ENCODE data around the gene JAML. TPM values are rescaled to one million over a fixed set of nuclear protein-coding genes. Genes with fewer than 3 reads are reported as not detected.

Gene JAML
- total and polyA plus RNA-seq, 9 of the 15 experiments (the other 6 are each of a cell fraction or from before 2014, with no cell fraction given), result 0.05 to 0.32 (median 0.22) TPM; not detected in 4

DNA sequence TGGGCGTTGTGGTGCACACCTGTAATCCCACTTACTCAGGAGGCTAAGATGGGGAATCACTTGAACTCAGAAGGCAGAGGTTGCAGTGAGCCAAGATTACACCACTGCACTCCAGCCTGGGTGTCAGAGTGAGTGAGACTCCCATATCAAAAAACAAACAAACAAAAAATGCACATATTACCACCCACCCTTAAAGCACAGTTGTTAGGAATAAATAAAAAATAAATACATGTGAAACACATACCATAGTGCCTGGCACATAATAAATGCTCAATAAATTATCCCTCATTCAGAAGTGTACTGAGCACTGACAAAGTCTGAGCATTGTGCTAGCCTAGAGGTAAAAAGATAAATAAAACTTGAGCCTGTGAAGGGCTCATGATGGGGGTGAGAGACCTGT is 9.0 kb upstream of the JAML start:
- Histone ChIP-seq H3K4me2 (ENCODE audit: insufficient read depth, low read length) (no peak overlapping the region), H3K27me3 (ENCODE audit: control insufficient read depth in 2 of 2, insufficient read depth in 2 of 2, low read length in 2 of 2) (peaks cover 4 to 7% of the 10 kb centered on the region in 2 experiments; a peak in 2 of 5 replicates), H3K4me1 (replicated peaks in 1 of 2; ENCODE audit: control insufficient read depth in 2 of 2, insufficient read depth in 2 of 2, low read length in 2 of 2) (no peaks in the 10 kb centered on the region; a peak in 1 of 5 replicates), H4K20me1 (replicated peaks; ENCODE audit: control insufficient read depth, insufficient read depth, low read length) (no peaks in the 10 kb centered on the region; the same call in 1 of the 2 replicates), H3K9me1 (ENCODE audit: control insufficient read depth, insufficient read depth, low read length) (no peaks in the 10 kb centered on the region), H3K79me2 (ENCODE audit: control insufficient read depth, insufficient read depth, low read length) (no peaks in the 10 kb centered on the region), H3K9me3 (replicated peaks; ENCODE audit: control insufficient read depth, insufficient read depth, low read depth, low read length) (no peaks in the 10 kb centered on the region), H3K27ac (ENCODE audit: extremely low read depth, low read depth, low read length) (no peak overlapping the region), H2AFZ (ENCODE audit: low read depth, low read length) (no peak overlapping the region), H3K36me3 (ENCODE audit: control insufficient read depth, insufficient read depth, low read length) (no peaks in the 10 kb centered on the region), H3K9ac (ENCODE audit: insufficient read depth in 1 of 2, low read depth in 2 of 2, low read length in 2 of 2) (no peak overlapping the region), H3K4me3 (no peak overlapping the region)
- CTCF ChIA-PET (ENCODE audit: low intra/inter-chr PET ratio), result no interaction called here
- FAIRE-seq (no peak), DNase-seq (ENCODE audit: extremely low read depth in 1 of 4, low spot score in 3 of 4) (no peak), ATAC-seq (no peak)
- POLR2A ChIA-PET, result no interaction called here
- 9% methylated on average over 1 of the region's 1 CpG for WGBS (ENCODE audit: insufficient coverage, low coverage, missing lambda C conversion rate)
- BruUV-seq (replicated peaks), result no TSS peak
- in situ Hi-C loops (cut with MboI), result no loop called here
- intact Hi-C loops (cut with micrococcal nuclease), result no loop called here
- TF ChIP-seq, protein P1, sequence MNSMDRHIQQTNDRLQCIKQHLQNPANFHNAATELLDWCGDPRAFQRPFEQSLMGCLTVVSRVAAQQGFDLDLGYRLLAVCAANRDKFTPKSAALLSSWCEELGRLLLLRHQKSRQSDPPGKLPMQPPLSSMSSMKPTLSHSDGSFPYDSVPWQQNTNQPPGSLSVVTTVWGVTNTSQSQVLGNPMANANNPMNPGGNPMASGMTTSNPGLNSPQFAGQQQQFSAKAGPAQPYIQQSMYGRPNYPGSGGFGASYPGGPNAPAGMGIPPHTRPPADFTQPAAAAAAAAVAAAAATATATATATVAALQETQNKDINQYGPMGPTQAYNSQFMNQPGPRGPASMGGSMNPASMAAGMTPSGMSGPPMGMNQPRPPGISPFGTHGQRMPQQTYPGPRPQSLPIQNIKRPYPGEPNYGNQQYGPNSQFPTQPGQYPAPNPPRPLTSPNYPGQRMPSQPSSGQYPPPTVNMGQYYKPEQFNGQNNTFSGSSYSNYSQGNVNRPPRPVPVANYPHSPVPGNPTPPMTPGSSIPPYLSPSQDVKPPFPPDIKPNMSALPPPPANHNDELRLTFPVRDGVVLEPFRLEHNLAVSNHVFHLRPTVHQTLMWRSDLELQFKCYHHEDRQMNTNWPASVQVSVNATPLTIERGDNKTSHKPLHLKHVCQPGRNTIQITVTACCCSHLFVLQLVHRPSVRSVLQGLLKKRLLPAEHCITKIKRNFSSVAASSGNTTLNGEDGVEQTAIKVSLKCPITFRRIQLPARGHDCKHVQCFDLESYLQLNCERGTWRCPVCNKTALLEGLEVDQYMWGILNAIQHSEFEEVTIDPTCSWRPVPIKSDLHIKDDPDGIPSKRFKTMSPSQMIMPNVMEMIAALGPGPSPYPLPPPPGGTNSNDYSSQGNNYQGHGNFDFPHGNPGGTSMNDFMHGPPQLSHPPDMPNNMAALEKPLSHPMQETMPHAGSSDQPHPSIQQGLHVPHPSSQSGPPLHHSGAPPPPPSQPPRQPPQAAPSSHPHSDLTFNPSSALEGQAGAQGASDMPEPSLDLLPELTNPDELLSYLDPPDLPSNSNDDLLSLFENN (IDR thresholded peaks at IDR 0.05; ENCODE audit: low read depth in 2 of 2, low read length in 2 of 2), result no peak
- TF ChIP-seq, protein P2, sequence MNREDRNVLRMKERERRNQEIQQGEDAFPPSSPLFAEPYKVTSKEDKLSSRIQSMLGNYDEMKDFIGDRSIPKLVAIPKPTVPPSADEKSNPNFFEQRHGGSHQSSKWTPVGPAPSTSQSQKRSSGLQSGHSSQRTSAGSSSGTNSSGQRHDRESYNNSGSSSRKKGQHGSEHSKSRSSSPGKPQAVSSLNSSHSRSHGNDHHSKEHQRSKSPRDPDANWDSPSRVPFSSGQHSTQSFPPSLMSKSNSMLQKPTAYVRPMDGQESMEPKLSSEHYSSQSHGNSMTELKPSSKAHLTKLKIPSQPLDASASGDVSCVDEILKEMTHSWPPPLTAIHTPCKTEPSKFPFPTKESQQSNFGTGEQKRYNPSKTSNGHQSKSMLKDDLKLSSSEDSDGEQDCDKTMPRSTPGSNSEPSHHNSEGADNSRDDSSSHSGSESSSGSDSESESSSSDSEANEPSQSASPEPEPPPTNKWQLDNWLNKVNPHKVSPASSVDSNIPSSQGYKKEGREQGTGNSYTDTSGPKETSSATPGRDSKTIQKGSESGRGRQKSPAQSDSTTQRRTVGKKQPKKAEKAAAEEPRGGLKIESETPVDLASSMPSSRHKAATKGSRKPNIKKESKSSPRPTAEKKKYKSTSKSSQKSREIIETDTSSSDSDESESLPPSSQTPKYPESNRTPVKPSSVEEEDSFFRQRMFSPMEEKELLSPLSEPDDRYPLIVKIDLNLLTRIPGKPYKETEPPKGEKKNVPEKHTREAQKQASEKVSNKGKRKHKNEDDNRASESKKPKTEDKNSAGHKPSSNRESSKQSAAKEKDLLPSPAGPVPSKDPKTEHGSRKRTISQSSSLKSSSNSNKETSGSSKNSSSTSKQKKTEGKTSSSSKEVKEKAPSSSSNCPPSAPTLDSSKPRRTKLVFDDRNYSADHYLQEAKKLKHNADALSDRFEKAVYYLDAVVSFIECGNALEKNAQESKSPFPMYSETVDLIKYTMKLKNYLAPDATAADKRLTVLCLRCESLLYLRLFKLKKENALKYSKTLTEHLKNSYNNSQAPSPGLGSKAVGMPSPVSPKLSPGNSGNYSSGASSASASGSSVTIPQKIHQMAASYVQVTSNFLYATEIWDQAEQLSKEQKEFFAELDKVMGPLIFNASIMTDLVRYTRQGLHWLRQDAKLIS (CRISPR knock-in tag; IDR thresholded peaks at IDR 0.05), result no peak
- TF ChIP-seq SNIP1 (IDR thresholded peaks at IDR 0.05; ENCODE audit: low read depth) (no peak), SMARCA4 (IDR thresholded peaks at IDR 0.05) (no peak), TRIM28 (IDR thresholded peaks at IDR 0.05) (no peak), PHB (CRISPR knock-in tag; IDR thresholded peaks at IDR 0.05) (no peak), ZC3H8 (IDR thresholded peaks at IDR 0.05) (no peak)
- TF ChIP-seq, protein P3, sequence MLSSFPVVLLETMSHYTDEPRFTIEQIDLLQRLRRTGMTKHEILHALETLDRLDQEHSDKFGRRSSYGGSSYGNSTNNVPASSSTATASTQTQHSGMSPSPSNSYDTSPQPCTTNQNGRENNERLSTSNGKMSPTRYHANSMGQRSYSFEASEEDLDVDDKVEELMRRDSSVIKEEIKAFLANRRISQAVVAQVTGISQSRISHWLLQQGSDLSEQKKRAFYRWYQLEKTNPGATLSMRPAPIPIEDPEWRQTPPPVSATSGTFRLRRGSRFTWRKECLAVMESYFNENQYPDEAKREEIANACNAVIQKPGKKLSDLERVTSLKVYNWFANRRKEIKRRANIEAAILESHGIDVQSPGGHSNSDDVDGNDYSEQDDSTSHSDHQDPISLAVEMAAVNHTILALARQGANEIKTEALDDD (IDR thresholded peaks at IDR 0.05), result no peak
- TF ChIP-seq, protein P4, sequence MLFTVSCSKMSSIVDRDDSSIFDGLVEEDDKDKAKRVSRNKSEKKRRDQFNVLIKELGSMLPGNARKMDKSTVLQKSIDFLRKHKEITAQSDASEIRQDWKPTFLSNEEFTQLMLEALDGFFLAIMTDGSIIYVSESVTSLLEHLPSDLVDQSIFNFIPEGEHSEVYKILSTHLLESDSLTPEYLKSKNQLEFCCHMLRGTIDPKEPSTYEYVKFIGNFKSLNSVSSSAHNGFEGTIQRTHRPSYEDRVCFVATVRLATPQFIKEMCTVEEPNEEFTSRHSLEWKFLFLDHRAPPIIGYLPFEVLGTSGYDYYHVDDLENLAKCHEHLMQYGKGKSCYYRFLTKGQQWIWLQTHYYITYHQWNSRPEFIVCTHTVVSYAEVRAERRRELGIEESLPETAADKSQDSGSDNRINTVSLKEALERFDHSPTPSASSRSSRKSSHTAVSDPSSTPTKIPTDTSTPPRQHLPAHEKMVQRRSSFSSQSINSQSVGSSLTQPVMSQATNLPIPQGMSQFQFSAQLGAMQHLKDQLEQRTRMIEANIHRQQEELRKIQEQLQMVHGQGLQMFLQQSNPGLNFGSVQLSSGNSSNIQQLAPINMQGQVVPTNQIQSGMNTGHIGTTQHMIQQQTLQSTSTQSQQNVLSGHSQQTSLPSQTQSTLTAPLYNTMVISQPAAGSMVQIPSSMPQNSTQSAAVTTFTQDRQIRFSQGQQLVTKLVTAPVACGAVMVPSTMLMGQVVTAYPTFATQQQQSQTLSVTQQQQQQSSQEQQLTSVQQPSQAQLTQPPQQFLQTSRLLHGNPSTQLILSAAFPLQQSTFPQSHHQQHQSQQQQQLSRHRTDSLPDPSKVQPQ (CRISPR knock-in tag; IDR thresholded peaks at IDR 0.05; ENCODE audit: borderline replicate concordance), result no peak
- TF ChIP-seq, protein P5, sequence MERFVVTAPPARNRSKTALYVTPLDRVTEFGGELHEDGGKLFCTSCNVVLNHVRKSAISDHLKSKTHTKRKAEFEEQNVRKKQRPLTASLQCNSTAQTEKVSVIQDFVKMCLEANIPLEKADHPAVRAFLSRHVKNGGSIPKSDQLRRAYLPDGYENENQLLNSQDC (CRISPR knock-in tag; IDR thresholded peaks at IDR 0.05), result no peak
